OCI-LY3 (cell line): ENCODE data around the gene LMBRD1.

Experiments
- EZH2phosphoT487 ChIP-seq: fragments of 200-600 bp; shearing (Covaris generic); IDR thresholded peaks from 2 replicates; pipeline ENCODE4 v1.6.1; 2018; ENCODE audit warnings: antibody characterized with exemption, mixed run types, low read depth
- TF ChIP-seq, protein P1 (sequence below): fragments of 200-600, 300-600 bp; sonication (generic); IDR thresholded peaks from 2 replicates; pipeline ENCODE4 v1.5.1; 2014; ENCODE audit warnings: antibody characterized with exemption, low read length, low read depth

DNA sequence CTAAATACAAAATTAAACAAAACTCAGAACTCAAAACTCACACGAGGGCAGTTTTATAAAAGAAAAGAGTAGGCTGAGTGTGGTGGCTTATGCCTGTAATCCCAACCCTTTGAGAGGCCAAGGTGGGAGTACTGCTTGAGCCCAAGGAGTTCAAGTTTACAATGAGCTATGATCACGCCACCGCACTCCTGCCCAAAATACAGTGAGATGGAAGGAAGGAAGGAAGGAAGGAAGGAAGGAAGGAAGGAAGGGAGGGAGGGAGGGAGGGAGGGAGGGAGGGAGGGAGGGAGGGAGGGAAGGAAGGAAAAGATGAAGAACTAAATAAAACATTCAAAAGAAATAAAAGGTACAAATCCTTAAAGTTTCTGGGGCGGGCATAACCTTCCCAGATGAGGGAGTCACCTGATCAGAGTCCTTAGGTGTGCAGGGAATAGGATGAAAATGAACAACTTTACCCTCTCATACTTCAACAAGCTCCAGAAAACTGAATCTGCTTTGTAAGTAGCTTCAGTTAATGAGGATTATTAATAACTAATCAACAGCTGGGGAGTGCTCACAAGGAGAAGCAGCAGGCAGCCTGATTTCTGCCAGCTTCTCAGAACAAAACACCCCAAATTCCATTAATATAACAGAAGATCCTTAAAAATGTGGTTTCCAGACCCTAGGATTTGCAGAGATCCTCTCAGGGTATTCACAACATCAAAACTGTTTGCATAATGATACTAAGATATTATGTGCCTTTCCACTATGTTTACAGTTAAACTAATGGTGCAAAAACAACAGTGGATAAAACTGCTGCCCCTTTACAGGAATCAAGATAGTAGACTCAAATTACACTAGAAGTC lies 21.8 kb downstream of the LMBRD1 start:
- TF ChIP-seq, protein P1, sequence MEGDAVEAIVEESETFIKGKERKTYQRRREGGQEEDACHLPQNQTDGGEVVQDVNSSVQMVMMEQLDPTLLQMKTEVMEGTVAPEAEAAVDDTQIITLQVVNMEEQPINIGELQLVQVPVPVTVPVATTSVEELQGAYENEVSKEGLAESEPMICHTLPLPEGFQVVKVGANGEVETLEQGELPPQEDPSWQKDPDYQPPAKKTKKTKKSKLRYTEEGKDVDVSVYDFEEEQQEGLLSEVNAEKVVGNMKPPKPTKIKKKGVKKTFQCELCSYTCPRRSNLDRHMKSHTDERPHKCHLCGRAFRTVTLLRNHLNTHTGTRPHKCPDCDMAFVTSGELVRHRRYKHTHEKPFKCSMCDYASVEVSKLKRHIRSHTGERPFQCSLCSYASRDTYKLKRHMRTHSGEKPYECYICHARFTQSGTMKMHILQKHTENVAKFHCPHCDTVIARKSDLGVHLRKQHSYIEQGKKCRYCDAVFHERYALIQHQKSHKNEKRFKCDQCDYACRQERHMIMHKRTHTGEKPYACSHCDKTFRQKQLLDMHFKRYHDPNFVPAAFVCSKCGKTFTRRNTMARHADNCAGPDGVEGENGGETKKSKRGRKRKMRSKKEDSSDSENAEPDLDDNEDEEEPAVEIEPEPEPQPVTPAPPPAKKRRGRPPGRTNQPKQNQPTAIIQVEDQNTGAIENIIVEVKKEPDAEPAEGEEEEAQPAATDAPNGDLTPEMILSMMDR: no peak
- TF ChIP-seq EZH2phosphoT487: no peak
